GM10248 (cell line): Measurements from ENCODE around the gene PRR36.

Source experiments
- CTCF ChIA-PET: fragments of 300-600 bp; sonication (Branson Sonifier 250); formaldehyde crosslinking; extraction: SDS; loops from one replicate; lab custom pipeline; 2021; ENCODE audit warnings: antibody characterized with exemption; lab: Yijun Ruan, JAX
- POLR2A ChIA-PET: fragments of 350-650 bp; sonication (Branson Sonifier 250); formaldehyde crosslinking; extraction: SDS; loops from one replicate; lab custom pipeline; 2020; ENCODE audit warnings: antibody characterized with exemption; lab: Yijun Ruan, JAX
- DNase-seq: peaks from one replicate; pipeline ENCODE4 v3.0.0; 2012; ENCODE audit errors: extremely low spot score
- CTCF ChIP-seq: IDR thresholded peaks from 2 replicates; pipeline ENCODE4 v1.5.1; 2012; ENCODE audit warnings: mild to moderate bottlenecking, low read depth; ENCODE audit errors: extremely low read depth, missing control alignments, control extremely low read depth

Gene PRR36

DNA sequence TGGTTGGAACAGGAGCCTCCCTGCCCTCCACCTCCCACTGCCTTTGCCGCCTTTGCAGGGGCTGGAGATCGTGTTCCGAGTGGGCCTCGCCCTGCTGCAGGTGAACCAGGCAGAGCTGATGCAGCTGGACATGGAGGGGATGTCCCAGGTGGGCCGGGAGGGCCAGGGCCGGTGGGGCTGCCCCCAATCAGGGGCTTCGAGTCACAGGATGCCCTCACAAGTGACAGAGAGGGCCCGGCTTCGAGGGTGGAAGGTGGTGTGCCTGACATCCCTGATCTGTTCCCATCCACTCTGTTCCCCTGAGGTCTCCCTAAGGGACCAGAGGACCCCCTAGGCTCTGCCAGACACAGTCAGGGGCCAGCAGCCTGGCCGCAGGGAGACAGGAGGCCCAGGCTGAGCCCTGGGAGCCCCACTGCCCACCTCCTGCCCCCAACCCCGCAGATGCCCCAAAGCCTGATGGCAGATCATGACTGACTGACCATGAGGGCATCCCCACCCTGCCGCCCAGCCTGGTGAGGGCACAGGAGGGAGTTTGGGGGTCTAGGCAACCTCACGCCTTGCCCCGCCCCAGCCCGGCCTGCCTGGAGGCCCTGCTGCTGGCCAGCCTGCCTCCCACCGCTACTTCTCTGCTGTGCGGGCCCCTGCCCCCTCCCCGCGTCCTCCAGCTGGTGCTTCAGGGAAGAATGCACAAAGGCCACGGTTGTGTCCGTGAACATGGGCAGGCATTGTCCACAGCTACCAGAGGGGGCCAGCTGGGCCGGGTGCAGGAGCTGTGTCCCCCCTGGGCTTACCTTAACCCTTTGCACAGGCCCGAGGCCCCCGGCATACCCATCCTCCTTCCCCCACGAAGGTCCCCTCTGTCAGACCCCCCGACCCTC, 22.3 kb downstream of the PRR36 start:
- ChIA-PET CTCF (interaction anchor here (0.6 to 3.0 kb wide), 21 partner anchors 8 to 284 kb away, joined by 3 to 34 read pairs (median 4); partner anchors contain the start of genes MAP2K7, SNAPC2, TIMM44 and TRAPPC5), POLR2A (no interaction called here)
- DNase-seq: no peak
- TF ChIP-seq CTCF: no peak

DNA sequence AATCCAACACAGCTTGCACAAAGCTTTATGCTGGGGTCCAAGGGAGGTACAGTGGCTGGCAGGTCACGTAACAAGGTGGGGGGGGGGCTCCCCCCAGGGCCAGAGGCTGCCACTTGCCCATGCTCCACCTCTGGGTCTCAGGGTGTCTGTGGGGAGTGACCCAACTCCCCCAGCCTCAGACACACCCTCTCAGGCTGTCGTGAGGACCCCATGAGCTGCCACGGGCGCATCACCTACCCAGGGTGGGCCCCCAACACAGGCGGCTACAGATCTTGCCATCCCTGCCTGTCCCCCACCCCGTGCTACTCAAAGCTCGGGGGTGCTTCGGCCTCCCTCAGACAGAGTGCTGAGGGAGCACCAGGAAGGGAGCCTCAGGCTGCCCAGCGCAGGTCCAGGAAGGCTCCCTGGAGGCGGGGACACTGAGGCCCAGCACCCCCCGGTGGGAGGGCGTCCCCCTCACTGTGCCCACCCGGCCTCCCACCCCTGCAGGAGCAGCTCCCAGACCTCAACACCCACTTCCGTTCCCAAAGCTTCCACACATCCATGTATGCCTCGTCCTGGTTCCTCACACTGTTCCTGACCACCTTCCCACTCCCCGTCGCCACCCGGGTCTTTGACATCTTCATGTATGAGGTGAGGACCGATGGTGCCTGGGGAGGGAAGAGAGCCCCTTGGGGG, 23.1 kb downstream of the PRR36 start:
- ChIA-PET CTCF (interaction anchor here (0.9 to 1.8 kb wide), 3 partner anchors 11 to 49 kb away, joined by 3 to 6 read pairs (median 3); no protein-coding TSS in a partner anchor), POLR2A (no interaction called here)
- no peak for TF ChIP-seq CTCF
- no peak for DNase-seq

DNA sequence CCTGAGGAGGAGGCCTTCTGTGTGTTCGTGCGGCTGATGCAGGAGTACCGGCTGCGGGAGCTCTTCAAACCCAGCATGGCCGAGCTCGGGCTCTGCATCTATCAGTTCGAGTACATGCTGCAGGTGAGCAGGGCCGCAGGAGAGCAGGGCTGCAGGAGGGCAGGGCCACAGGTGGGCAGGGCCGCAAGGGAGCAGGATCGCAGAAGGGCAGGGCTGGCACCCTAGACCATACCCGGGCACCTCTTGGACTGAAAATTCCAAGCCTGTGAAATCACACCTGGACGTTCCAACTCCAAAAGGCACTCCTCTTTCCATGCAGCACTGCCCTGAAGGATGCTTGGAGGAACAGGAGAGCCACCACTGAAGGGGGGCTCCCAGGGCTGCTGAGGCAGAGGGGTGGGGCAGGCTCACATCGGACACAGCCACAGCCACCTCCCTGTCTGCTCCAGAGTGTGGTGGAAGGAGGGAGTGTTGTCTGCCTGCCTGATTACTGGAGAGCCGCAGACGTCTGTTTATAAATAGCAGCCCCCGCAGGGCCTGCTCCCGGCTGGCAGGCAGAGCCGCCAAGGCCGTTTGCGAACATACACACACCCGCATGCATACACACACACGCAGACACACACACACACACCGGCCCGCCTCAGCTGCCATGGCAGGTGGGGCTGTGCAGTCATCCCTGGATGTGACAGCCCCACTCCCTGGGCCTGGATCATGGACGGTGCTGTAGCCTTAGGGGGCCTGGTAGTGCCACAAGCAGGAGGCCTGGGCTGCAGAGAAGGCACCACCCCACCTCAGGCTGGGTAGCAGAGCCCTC, 24.0 kb downstream of the PRR36 start:
- ChIA-PET CTCF (interaction anchor here (0.9 to 2.1 kb wide), 4 partner anchors 11 to 71 kb away, joined by 3 to 9 read pairs (median 4); partner anchors contain the start of gene SNAPC2), POLR2A (no interaction called here)
- TF ChIP-seq CTCF: no peak
- DNase-seq: no peak

GRCh38 chr19:7849631-7849999, 24.6 kb downstream of the PRR36 start:
- no peak for DNase-seq
- TF ChIP-seq CTCF: no peak
- POLR2A ChIA-PET: no interaction called here
- CTCF ChIA-PET: interaction anchor here (1.9 to 2.1 kb wide), 2 partner anchors 19 to 71 kb away, joined by 5 to 9 read pairs; partner anchors contain the start of gene SNAPC2

- POLR2A ChIA-PET: no interaction called here
- CTCF ChIA-PET: interaction anchor here (1.9 to 2.1 kb wide), 2 partner anchors 20 to 72 kb away, joined by 5 to 9 read pairs; partner anchors contain the start of gene SNAPC2
- TF ChIP-seq CTCF: no peak
- no peak for DNase-seq
These were observed 25.3 kb downstream of the PRR36 start for GRCh38 chr19:7848779-7849457.

DNA sequence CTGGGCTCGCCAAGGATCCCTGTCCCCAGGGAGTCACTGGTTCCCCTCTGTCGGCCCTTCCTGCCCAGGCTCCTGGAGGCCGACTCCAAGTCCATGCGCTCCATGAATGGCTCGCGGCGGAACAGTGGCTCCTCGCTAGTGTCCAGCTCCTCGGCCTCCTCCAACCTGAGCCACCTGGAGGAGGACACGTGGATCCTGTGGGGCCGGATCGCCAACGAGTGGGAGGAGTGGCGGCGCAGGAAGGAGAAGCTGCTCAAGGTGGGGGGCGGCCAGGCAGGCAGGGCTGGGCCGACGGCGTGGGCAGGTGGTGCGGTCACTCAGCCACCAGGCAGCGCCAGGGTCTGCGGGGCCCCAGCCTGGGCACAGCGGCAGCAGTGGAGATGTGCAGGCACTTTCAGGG, 26.5 kb downstream of the PRR36 start:
- no peak for DNase-seq
- CTCF ChIA-PET: interaction anchor here (0.8 kb wide), 1 partner anchor 22 kb away, joined by 3 read pairs; no protein-coding TSS in a partner anchor
- POLR2A ChIA-PET: no interaction called here
- TF ChIP-seq CTCF: no peak
